IMR-90 (cell line): ENCODE results near the gene CHST8. TPM values are rescaled to one million over a fixed set of nuclear protein-coding genes. Genes with fewer than 3 reads are reported as not detected.

Experiments used
- ATAC-seq: fragments of 200-7000 bp; cut with Tn5 transposase; 2 replicates; pipeline ENCODE4 v1.9.1; 2020; ENCODE audit warnings: low read depth, mild to moderate bottlenecking, moderate library complexity
- BruUV-seq: library from RNA; stranded (reverse); fragments of 400-500 nt; replicated peaks from 2 replicates; lab custom pipeline; 2021; lab: Mats Ljungman, UMichigan
- CTCF ChIA-PET: fragments of 300-600 bp; formaldehyde crosslinking; extraction: SDS; loops from one replicate; lab custom pipeline; 2021; ENCODE audit warnings: antibody characterized with exemption; lab: Yijun Ruan, JAX
- POLR2A ChIA-PET: fragments of 300-600 bp; sonication (Branson Sonifier 250); formaldehyde crosslinking; loops from one replicate; lab custom pipeline; 2022; ENCODE audit warnings: antibody characterized with exemption; ENCODE audit not compliant: unreplicated experiment; lab: Charles Lee
- DNase-seq: peaks from one replicate; pipeline ENCODE4 v3.0.0; 2013
- H2AFZ ChIP-seq: replicated peaks from 2 replicates; pipeline ENCODE3; 2013; ENCODE audit warnings: low read length, mild to moderate bottlenecking; ENCODE audit not compliant: poor library complexity
- H2AK5ac ChIP-seq: 2 replicates; pipeline ENCODE4 v1.6.1; 2013; ENCODE audit warnings: low read depth, low read length, inconsistent platforms
- H2AK9ac ChIP-seq: replicated peaks from 2 replicates; pipeline ENCODE3; 2013; ENCODE audit warnings: mild to moderate bottlenecking, low read depth, low read length, moderate library complexity; ENCODE audit not compliant: poor library complexity
- H2BK120ac ChIP-seq: 2 replicates; pipeline ENCODE4 v1.6.1; 2013; ENCODE audit warnings: low read depth, low read length, inconsistent platforms
- H2BK15ac ChIP-seq: 3 replicates; pipeline ENCODE4 v1.6.1; 2013; ENCODE audit warnings: low read depth, low read length, inconsistent platforms
- H2BK20ac ChIP-seq: 2 replicates; pipeline ENCODE4 v1.6.1; 2013; ENCODE audit warnings: low read depth, mild to moderate bottlenecking, inconsistent platforms, low read length, moderate library complexity
- H2BK5ac ChIP-seq: 2 replicates; pipeline ENCODE4 v1.6.1; 2013; ENCODE audit warnings: mild to moderate bottlenecking, low read depth, low read length, inconsistent platforms; ENCODE audit not compliant: poor library complexity, severe bottlenecking
- H3K14ac ChIP-seq: replicated peaks from 2 replicates; pipeline ENCODE4 v1.6.1; 2013; ENCODE audit warnings: low read depth, low read length, inconsistent platforms
- H3K18ac ChIP-seq: 2 replicates; pipeline ENCODE4 v1.6.1; 2013; ENCODE audit warnings: low read depth, low read length, control low read depth
- H3K23ac ChIP-seq: 2 replicates; pipeline ENCODE4 v1.6.1; 2013; ENCODE audit warnings: low read depth, low read length, inconsistent platforms
- H3K27ac ChIP-seq: 2 replicates; pipeline ENCODE4 v1.5.1; 2013; ENCODE audit warnings: mild to moderate bottlenecking, control low read depth, low read length; ENCODE audit not compliant: insufficient read depth
- H3K27me3 ChIP-seq: 2 replicates; pipeline ENCODE4 v1.6.1; 2013; ENCODE audit warnings: low read length; ENCODE audit not compliant: control insufficient read depth, insufficient read depth
- H3K36me3 ChIP-seq: 2 replicates; pipeline ENCODE4 v1.6.1; 2013; ENCODE audit warnings: low read length, mixed read lengths; ENCODE audit not compliant: control insufficient read depth, insufficient read depth
- H3K4ac ChIP-seq: 2 replicates; pipeline ENCODE4 v1.6.1; 2013; ENCODE audit warnings: low read depth, low read length, inconsistent platforms
- H3K4me1 ChIP-seq: 2 replicates; pipeline ENCODE4 v1.6.1; 2013; ENCODE audit warnings: low read length, mixed read lengths; ENCODE audit not compliant: control insufficient read depth, insufficient read depth
- H3K4me2 ChIP-seq: 2 replicates; pipeline ENCODE4 v1.6.1; 2013; ENCODE audit warnings: low read depth, mild to moderate bottlenecking, control low read depth, low read length, moderate library complexity
- H3K4me3 ChIP-seq: 2 replicates; pipeline ENCODE4 v1.5.1; 2013; ENCODE audit warnings: low read depth, mild to moderate bottlenecking, control low read depth, low read length, moderate library complexity; ENCODE audit not compliant: insufficient read depth
- H3K56ac ChIP-seq: 2 replicates; pipeline ENCODE4 v1.6.1; 2013; ENCODE audit warnings: low read length, inconsistent platforms; ENCODE audit not compliant: insufficient read depth; ENCODE audit errors: extremely low read depth
- H3K79me1 ChIP-seq, 2 experiments: 2 replicates each; pipeline ENCODE4 v1.6.1; 2013; ENCODE audit warnings: low read length in 2 of 2, inconsistent platforms in 1 of 2, low read depth in 1 of 2
- H3K9ac ChIP-seq: 2 replicates; pipeline ENCODE4 v1.6.1; 2013; ENCODE audit warnings: low read depth, low read length, control low read depth
- H3K9me1 ChIP-seq: 2 replicates; pipeline ENCODE4 v1.6.1; 2013; ENCODE audit warnings: low read length, inconsistent platforms; ENCODE audit not compliant: insufficient read depth
- H3K9me3 ChIP-seq: 2 replicates; pipeline ENCODE4 v1.6.1; 2013; ENCODE audit warnings: low read length; ENCODE audit not compliant: control insufficient read depth, insufficient read depth
- H4K20me1 ChIP-seq: 2 replicates; pipeline ENCODE4 v1.6.1; 2013; ENCODE audit warnings: low read length, inconsistent platforms; ENCODE audit not compliant: insufficient read depth
- H4K5ac ChIP-seq: 2 replicates; pipeline ENCODE4 v1.6.1; 2013; ENCODE audit warnings: mild to moderate bottlenecking, low read depth, low read length, control low read depth
- H4K8ac ChIP-seq, 2 experiments: 2 replicates each; pipeline ENCODE4 v1.6.1; 2013; ENCODE audit warnings: low read depth in 2 of 2, low read length in 2 of 2, control low read depth in 1 of 2, inconsistent platforms in 1 of 2
- H4K91ac ChIP-seq: 2 replicates; pipeline ENCODE4 v1.6.1; 2013; ENCODE audit warnings: low read depth, low read length, inconsistent platforms; ENCODE audit not compliant: insufficient read depth
- BHLHE40 ChIP-seq: fragments of 150-350 bp; IDR thresholded peaks from 2 replicates; pipeline ENCODE4 v1.6.1; 2016; ENCODE audit warnings: mild to moderate bottlenecking, low read depth, low read length
- CEBPB ChIP-seq: IDR thresholded peaks from 2 replicates; pipeline ENCODE4 v1.6.1; 2012; ENCODE audit warnings: low read depth, low read length, improper control_type of control experiment
- CHD1 ChIP-seq: IDR thresholded peaks from 2 replicates; pipeline ENCODE4 v1.6.1; 2012; ENCODE audit warnings: low read depth, low read length, improper control_type of control experiment
- CTCF ChIP-seq: conservative IDR thresholded peaks from 2 replicates; pipeline ENCODE4 v1.5.1; 2012; ENCODE audit warnings: mild to moderate bottlenecking, low read depth, low read length, improper control_type of control experiment
- ELK1 ChIP-seq: fragments of 150-350 bp; IDR thresholded peaks from 2 replicates; pipeline ENCODE4 v1.6.1; 2016; ENCODE audit warnings: low read depth, mild to moderate bottlenecking, low read length, moderate library complexity, borderline replicate concordance
- MXI1 ChIP-seq: IDR thresholded peaks from 2 replicates; pipeline ENCODE4 v1.6.1; 2012; ENCODE audit warnings: low read depth, mild to moderate bottlenecking, low read length, moderate library complexity, borderline replicate concordance
- POLR2A ChIP-seq: IDR thresholded peaks from 2 replicates; pipeline ENCODE4 v1.6.1; 2012; ENCODE audit warnings: mild to moderate bottlenecking, low read depth, low read length
- RCOR1 ChIP-seq: IDR thresholded peaks from 2 replicates; pipeline ENCODE4 v1.6.1; 2012; ENCODE audit warnings: mild to moderate bottlenecking, low read length, improper control_type of control experiment; ENCODE audit not compliant: insufficient replicate concordance
- RFX5 ChIP-seq: IDR thresholded peaks from 2 replicates; pipeline ENCODE4 v1.8.0; 2012; ENCODE audit warnings: low read depth, mild to moderate bottlenecking, low read length, moderate library complexity
- USF2 ChIP-seq: fragments of 150-350 bp; IDR thresholded peaks from 2 replicates; pipeline ENCODE4 v1.6.1; 2017; ENCODE audit warnings: mild to moderate bottlenecking, antibody characterized with exemption, low read length, low read depth
- WGBS, 2 experiments: methylation state at CpG; one replicate each; pipeline versions ENCODE4 v1.1.5 to v1.1.7; 2013; ENCODE audit warnings: missing lambda C conversion rate in 2 of 2; ENCODE audit not compliant: insufficient read length in 1 of 2; ENCODE audit errors: extremely low coverage in 2 of 2; 5-methylcytosine and 5-hydroxymethylcytosine counted together
- dilution Hi-C: fragments of 300-500 bp; cut with HindIII; formaldehyde crosslinking; loops from one replicate; pipeline ENCODE4 v1.14.3; 2018; ENCODE audit warnings: low sequenced_read_pairs; ENCODE audit not compliant: unreplicated experiment
- in situ Hi-C: fragments of 300-500 bp; cut with MboI; formaldehyde crosslinking; loops from 3 replicates; pipeline ENCODE4 v1.14.3; 2019; ENCODE audit warnings: low sequenced_read_pairs, inconsistent platforms, mixed read lengths
- intact Hi-C: fragments of 100-400 bp; cut with micrococcal nuclease; formaldehyde crosslinking; loops from 2 replicates; pipeline ENCODE4 v1.10.0; 2022
- polyA plus RNA-seq, 3 experiments: library from polyadenylated mRNA; depleted of rRNA; stranded (reverse); fragments of >200 nt; gene quantifications; 2 replicates each; pipeline ENCODE4 v1.2.3, GENCODE V29; 2012; ENCODE audit warnings: low replicate concordance in 1 of 3
- total RNA-seq: library from RNA; depleted of rRNA; stranded (reverse); fragments of >200 nt; gene quantifications from 2 replicates; pipeline ENCODE4 v1.2.3, GENCODE V29; 2012

Gene CHST8
- total and polyA plus RNA-seq, 2 of the 4 experiments (the other 2 are of a cell fraction): not detected

- TF ChIP-seq BHLHE40: no peak
These were observed 190.9 kb downstream of the CHST8 start (continued) for GRCh38 chr19:33812388-33813330.

GRCh38 chr19:33813391-33814101 lies 191.8 kb downstream of the CHST8 start:
- ChIA-PET POLR2A (no interaction called here), CTCF (no interaction called here)
- no peak overlapping the region for H3K56ac ChIP-seq
- H3K9me1 ChIP-seq: no peaks in the 10 kb centered on the region
- H3K9me3 ChIP-seq: no peaks in the 10 kb centered on the region
- no peak overlapping the region for H2BK15ac ChIP-seq
- H4K20me1 ChIP-seq: no peaks in the 10 kb centered on the region
- no peak overlapping the region for H3K9ac ChIP-seq
- no peak overlapping the region for H4K8ac ChIP-seq
- H3K4me1 ChIP-seq: 0 out of 2 replicates have a peak, but pooled peaks cover 3% of the 10 kb centered on the region
- intact Hi-C loops: no loop called here
- H2AFZ ChIP-seq: no peak overlapping the region
- no peak overlapping the region for H2BK5ac ChIP-seq
- H3K4ac ChIP-seq: no peak overlapping the region
- H4K5ac ChIP-seq: no peak overlapping the region
- H2AK9ac ChIP-seq: no peak overlapping the region
- H3K4me3 ChIP-seq: no peak overlapping the region
- no peak overlapping the region for H3K18ac ChIP-seq
- 92% methylated on average over 11 of the region's 16 CpGs; no CpG with 5 or more reads in 1 of the 2 experiments for WGBS, 2 experiments
- no peak overlapping the region for H2BK20ac ChIP-seq
- no peaks in the 10 kb centered on the region for H3K27me3 ChIP-seq
- no peak overlapping the region for H4K91ac ChIP-seq
- H3K79me1 ChIP-seq: no peaks in the 10 kb centered on the region
- H3K14ac ChIP-seq: no peak overlapping the region
- no peak overlapping the region for H3K27ac ChIP-seq
- H3K4me2 ChIP-seq: no peak overlapping the region
- H3K36me3 ChIP-seq: peaks cover 20% of the 10 kb centered on the region
- H2AK5ac ChIP-seq: no peak overlapping the region
- BruUV-seq: no TSS peak
- DNase-seq (no peak), ATAC-seq (no peak)
- H3K23ac ChIP-seq: no peak overlapping the region
- no peak overlapping the region for H2BK120ac ChIP-seq
- in situ Hi-C loops: no loop called here
- dilution Hi-C loops: no loop called here
- TF ChIP-seq POLR2A (no peak), USF2 (no peak), MXI1 (no peak), RCOR1 (no peak), CEBPB (no peak), RFX5 (no peak), ELK1 (no peak), BHLHE40 (no peak), CTCF (no peak), CHD1 (no peak)
